Omental fat pad (tissue), 4 donors: ENCODE results near the gene NUDT9. TPM values are rescaled to one million over a fixed set of nuclear protein-coding genes. Genes with fewer than 3 reads are reported as not detected.

Experiments
- ATAC-seq: fragments of 150-250 bp; one replicate; pipeline ENCODE4 v1.9.1; 2016; ENCODE audit warnings: mild to moderate bottlenecking, moderate library complexity; ENCODE audit not compliant: low FRiP score
- DNase-seq: peaks from one replicate; pipeline ENCODE4 v3.0.0-alpha.2; 2019; ENCODE audit warnings: low spot score
- small RNA-seq: library from RNA; depleted of rRNA; stranded (forward); fragments of <200 nt; gene quantifications from one replicate; pipeline ENCODE3, GENCODE V24; 2016
- total RNA-seq, 4 donors: library from RNA; depleted of rRNA; stranded (reverse); fragments of >200 nt; gene quantifications; one replicate each; pipeline ENCODE4 v1.1.0, GENCODE V29; 2016
- TF ChIP-seq, protein P1 (sequence below), 3 donors: fragments of 450-650 bp; IDR thresholded peaks; one replicate each; pipeline ENCODE4 v1.5.1; 2016 to 2017; ENCODE audit warnings: antibody characterized with exemption in 3 of 3, mild to moderate bottlenecking in 3 of 3, moderate library complexity in 2 of 3

The NUDT9 gene
- total RNA-seq, 4 donors from 2014 or later: 14.4 to 27.5 (median 25.9) TPM

GRCh38 chr4:87499403-87500091 is 77.2 kb downstream of the NUDT9 start:
- ATAC-seq (no peak), DNase-seq (no peak)
- TF ChIP-seq, protein P1, sequence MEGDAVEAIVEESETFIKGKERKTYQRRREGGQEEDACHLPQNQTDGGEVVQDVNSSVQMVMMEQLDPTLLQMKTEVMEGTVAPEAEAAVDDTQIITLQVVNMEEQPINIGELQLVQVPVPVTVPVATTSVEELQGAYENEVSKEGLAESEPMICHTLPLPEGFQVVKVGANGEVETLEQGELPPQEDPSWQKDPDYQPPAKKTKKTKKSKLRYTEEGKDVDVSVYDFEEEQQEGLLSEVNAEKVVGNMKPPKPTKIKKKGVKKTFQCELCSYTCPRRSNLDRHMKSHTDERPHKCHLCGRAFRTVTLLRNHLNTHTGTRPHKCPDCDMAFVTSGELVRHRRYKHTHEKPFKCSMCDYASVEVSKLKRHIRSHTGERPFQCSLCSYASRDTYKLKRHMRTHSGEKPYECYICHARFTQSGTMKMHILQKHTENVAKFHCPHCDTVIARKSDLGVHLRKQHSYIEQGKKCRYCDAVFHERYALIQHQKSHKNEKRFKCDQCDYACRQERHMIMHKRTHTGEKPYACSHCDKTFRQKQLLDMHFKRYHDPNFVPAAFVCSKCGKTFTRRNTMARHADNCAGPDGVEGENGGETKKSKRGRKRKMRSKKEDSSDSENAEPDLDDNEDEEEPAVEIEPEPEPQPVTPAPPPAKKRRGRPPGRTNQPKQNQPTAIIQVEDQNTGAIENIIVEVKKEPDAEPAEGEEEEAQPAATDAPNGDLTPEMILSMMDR (IDR thresholded peaks at IDR 0.05): no peak

DNA sequence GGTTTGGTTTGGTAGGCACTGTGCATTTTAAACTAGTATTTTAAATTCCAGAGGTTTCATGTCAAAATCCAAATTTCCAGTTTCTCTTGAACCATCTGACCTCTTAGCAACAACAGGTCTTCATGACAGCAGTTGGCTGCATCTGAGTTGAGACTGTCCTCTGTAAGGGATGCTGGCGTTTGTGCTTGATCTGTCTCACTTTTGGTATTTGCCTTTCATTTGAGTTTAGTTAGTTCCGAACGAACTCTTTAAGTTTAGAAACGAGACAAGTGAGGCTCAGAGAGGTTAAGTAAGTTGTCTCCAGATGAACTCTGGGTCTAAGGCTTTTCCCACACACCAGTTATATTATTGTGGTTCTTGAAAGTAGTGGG is 77.7 kb downstream of the NUDT9 start:
- ATAC-seq (no peak), DNase-seq (no peak)
- TF ChIP-seq, protein P1 (IDR thresholded peaks at IDR 0.05): no peak

DNA sequence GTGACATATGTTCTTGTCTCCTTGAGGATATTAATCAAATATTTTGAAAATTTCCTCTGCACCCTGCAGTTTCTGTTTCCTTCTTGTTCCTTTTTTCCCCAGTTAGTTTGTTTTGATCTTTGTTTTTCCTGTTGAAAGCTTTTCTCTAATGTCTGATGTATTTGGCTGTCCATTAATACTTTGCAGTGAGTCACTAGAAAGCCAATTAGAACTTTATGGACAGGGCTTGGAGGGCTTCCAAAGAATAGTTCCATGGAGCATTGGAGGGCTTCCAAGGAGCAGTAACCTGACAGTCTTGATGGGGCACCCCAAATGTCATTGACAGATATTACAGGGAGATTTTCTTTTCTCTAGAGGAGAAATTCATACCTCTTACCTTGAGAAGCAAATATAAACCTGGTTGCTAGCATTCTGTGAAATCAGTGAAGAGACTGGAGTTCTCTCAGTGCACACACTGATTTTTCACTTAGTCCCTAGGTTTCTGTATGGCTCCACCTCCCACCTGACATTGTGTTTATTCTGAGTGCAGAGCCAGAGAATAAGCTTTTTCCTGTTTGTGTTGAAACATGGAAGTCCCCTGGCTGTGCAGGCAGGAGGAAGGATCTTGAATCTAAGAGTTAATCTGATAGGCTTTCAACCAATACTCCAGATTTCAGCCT is 80.3 kb downstream of the NUDT9 start:
- DNase-seq (no peak), ATAC-seq (no peak)
- TF ChIP-seq, protein P1 (IDR thresholded peaks at IDR 0.05): no peak

- TF ChIP-seq, protein P1 (IDR thresholded peaks at IDR 0.05): no peak
- DNase-seq: no peak
- ATAC-seq: no peak
Measured at GRCh38 chr4:87505862-87506261, 83.5 kb downstream of the NUDT9 start.

GRCh38 chr4:87506974-87507701 is 84.8 kb downstream of the NUDT9 start:
- ATAC-seq (peak; percentile 56), DNase-seq (no peak)
- TF ChIP-seq, protein P1 (IDR thresholded peaks at IDR 0.05): no peak

Small RNA genes within 50 kb of the gene (small RNA-seq; reads per million reads assigned to genes)
- not detected for gene RN7SL681P

Other genes with a start within 250 kb of the NUDT9 start
- gene KLHL8, start 202.0 kb upstream of the NUDT9 start, total RNA-seq: 10 to 100 TPM in 2 of 4 donors, 1 to 10 TPM in 2; 8.4 to 12.1 (median 10.4) TPM
- gene HSD17B13, start 99.7 kb upstream of the NUDT9 start, total RNA-seq: 10 to 100 TPM in 1 of 4 donors, 1 to 10 TPM in 2, under 1 TPM in 1; 0.65 to 20.3 (median 4.1) TPM
- gene HSD17B11, start 31.4 kb upstream of the NUDT9 start, total RNA-seq: 100 to 1,000 TPM in 1 of 4 donors, 10 to 100 TPM in 3; 87.6 to 171 (median 97.9) TPM
- 1,000 to 10,000 TPM in 1 of 4 donors, 100 to 1,000 TPM in 3; 438 to 1,726 (median 559) TPM for gene SPARCL1, start 106.8 kb downstream of the NUDT9 start, total RNA-seq
- not detected for gene DSPP, start 186.0 kb downstream of the NUDT9 start, total RNA-seq
- gene DMP1, start 227.7 kb downstream of the NUDT9 start, total RNA-seq: not detected